Activated T-cell treated with anti-CD3 and anti-CD28 coated beads, Interleukin-2, amount 50 U/mL, for 48 hours (primary cell): ENCODE data around the gene LYRM9.
A peak's percentile ranks its signal among the peaks of the same experiment; 100 is the strongest.
"Not testable (repeated sequence)": the region's sequence is repeated elsewhere in the genome, so short reads cannot be mapped to it uniquely, and the experiment has no call there.

Experiments
- DNase-seq, 2 experiments: peaks; one replicate each; pipeline ENCODE4 v3.0.0-alpha.2; 2020

Gene LYRM9

GRCh38 chr17:27905447-27906225 lies 12.5 kb upstream of the LYRM9 start:
- no peak for DNase-seq

- no peak for DNase-seq
These were observed 11.6 kb upstream of the LYRM9 start for GRCh38 chr17:27904534-27905446.

GRCh38 chr17:27904114-27904513 lies 10.9 kb upstream of the LYRM9 start:
- DNase-seq: no peak

DNA sequence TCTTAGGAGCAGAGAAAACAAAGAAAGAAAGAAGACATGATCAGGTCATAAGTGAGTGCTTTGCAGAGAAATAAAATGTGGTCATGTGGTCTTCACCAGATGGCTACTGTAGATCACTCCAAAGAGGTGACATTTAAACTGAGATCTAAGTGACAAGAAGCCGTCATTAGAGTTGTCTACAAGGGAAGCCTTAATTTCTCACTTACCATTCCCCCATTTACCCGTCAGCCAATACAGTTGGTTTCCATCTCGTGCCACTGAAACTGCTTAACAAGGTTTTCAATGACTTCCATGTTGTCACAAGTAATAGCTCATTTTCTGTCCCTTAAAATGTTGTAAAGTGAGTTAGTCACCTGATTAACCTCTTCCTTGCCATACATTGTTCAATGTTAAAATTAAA lies 6.4 kb upstream of the LYRM9 start:
- DNase-seq: no peak

DNA sequence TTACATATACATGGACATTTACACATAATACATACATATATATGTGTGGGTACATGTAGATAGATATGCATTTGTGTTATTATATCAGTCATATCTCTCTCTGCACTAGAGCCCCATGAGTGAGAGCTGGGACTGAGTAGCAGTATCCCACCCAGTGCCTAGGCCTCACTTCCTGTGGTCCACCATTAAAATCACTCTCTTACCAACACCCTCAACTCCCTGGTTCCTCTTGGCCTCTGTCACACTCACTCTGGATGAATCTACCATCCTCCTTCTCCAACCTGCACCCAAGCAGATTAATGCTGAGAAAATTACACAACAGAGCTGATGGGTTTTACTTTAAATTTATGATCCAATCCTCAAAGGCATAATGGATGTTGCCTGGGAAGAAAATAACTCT lies 4.9 kb upstream of the LYRM9 start:
- no peak for DNase-seq

DNA sequence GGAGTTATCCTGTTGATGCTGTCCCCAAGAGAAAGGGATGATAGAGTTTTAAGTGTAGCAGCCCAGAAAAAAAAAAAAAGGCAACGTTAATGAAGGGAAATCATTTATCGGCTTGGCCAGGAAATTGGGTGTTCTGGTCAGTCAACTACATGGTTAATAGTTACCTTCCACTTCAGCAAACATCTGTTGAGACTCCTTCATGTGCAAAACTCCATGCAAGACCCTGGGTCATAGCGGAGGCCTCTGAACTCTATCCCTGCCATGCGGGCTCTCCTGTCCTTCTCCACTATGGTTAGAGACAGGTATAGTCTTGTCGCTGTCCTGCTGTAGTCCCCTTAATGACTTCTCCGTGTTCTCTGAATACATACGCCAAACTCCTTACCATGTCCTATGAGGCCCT lies 3.5 kb upstream of the LYRM9 start:
- DNase-seq: no peak

DNA sequence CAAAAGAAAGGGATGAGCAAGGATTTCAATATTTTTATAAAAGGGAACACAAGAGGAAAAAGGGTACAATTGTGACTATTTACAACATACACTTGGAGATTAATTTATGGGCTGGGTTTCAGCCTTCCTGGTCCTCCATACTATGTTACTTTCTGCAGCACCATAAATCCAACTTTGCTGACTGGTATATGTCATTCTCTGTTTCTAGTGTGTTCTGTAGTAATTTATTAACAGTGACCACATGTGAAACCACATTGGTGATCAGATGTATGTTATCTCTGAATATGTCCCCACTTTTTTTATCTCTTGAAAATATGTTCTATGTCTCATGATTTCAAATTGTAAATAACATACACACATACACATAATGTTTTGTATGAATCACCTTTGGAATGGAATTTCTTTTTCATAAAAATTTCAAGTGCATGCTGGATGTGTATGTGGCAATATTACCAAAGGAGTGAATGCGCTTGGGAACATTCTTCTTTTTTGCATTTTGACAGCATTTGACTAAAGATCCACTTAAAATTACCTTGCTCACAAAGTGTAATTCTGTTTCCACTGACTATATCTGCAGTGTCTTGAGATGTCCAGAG lies 2.9 kb upstream of the LYRM9 start:
- no peak for DNase-seq

GRCh38 chr17:27895123-27895895 lies 2.1 kb upstream of the LYRM9 start:
- no peak for DNase-seq

- DNase-seq: no peak
These were observed 807 bp upstream of the LYRM9 start for GRCh38 chr17:27893841-27894503.

GRCh38 chr17:27892542-27892865 lies 661 bp downstream of the LYRM9 start:
- no peak for DNase-seq

- DNase-seq: no peak
These were observed 1.3 kb downstream of the LYRM9 start for GRCh38 chr17:27891841-27892240.

- DNase-seq: no peak
These were observed 3.4 kb downstream of the LYRM9 start for GRCh38 chr17:27889711-27890251.

DNA sequence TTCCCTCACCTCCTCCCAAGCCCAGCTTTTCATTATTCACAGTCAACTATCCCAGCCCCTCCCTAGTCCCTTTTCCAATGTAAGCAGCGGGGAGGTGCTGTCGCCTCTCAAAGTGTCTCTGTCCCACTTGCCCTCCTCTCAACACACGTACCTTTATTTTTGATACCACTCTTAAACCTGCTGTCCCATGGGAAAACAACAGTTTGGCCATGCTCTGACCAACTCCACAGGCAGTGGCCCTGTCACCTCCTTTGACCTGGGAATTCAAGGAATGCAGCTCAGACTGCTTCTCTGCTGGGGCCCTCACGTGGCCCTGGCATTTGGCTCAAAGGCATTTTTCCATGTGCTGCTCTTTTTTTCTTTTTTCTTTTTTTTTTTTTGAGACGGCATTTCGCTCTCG lies 4.2 kb downstream of the LYRM9 start:
- no peak for DNase-seq

DNA sequence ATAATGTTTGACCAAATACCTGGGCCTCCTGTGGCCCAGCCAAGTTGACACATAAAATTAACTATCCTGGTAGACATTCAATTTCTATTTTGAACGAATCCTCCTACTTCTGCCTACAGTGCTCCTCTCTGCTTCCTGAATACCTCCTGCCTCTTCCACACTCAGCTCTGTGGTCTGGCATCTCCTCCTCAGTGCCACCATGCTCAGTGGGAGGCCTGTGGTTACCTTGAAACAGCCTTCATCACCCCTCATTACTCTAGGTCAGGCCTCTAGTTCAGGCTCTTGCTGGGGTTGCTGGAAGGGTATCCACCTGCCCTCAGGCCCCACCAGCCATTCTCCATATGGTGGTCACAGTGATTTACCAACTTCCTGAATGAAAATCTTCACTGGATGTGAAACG lies 5.1 kb downstream of the LYRM9 start:
- no peak for DNase-seq

DNA sequence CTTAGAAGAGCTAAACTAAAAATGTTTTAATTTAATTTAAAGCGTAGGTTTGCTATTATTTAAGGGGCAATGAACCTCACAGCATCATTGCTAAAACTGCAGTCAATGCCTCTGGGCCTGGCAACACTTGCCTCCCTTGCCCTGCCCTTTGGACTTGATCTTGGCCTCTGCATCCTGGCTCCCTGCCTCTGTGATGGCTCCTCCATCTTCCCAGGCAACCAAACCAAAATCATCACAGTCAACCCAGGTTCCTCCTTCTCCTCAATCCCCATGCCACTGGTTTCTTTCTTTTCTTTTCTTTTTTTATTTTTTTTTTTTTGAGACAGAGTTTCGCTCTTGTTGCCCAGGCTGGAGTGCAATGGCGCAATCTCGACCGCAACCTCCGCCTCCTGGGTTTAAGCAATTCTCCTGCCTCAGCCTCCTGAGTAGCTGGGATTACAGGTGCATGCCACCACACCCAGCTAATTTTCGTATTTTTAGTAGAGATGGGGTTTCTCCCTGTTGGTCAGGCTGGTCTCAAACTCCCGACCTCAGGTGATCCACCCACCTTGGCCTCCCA lies 6.7 kb downstream of the LYRM9 start:
- not testable (repeated sequence) for DNase-seq

GRCh38 chr17:27882162-27882840 lies 10.9 kb downstream of the LYRM9 start:
- no peak for DNase-seq

GRCh38 chr17:27879987-27880608 lies 13.1 kb downstream of the LYRM9 start:
- peak; percentile 82 to 83 for DNase-seq

GRCh38 chr17:27878776-27879562 lies 14.2 kb downstream of the LYRM9 start:
- peak; percentile 36 to 55 for DNase-seq

DNA sequence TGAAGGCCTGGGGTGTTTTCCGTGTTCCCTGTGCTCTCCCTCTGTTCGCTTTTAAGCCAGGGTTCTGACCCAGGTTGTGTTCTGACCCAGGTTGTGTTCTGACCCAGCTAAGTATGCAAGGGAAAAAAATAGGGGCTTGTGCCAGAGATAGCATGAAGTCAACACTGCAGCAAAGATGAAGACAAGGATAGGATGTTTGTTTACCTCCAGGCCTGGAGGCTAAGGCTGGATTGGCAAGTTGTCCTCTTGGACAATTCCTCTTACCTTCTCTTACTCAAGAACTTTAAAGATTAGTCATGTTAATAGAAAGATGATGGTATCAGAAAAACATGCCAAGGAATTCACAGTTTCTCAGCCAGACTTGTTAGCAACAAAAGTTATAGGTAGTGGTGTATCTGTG lies 19.4 kb downstream of the LYRM9 start:
- DNase-seq: no peak

- DNase-seq: no peak
These were observed 20.0 kb downstream of the LYRM9 start for GRCh38 chr17:27873211-27873610.
